Stimulated activated CD4-positive, alpha-beta T cell treated with anti-CD3 and anti-CD28 coated beads, Interleukin-4, amount 100 ng/mL, for 48 hours (primary cell): ENCODE measurements around the gene LRRTM3.

ENCODE experiments used
- DNase-seq, 2 donors: peaks; one replicate each; pipeline ENCODE4 v3.0.0-alpha.2; 2020; ENCODE audit warnings: low read depth in 2 of 2

Gene LRRTM3

GRCh38 chr10:66925896-66926715 lies at the start of gene LRRTM3:
Gene LRRTM3 (plus strand): TSS chr10:66926036.
- DNase-seq: peak; percentile 3 to 9

- DNase-seq: no peak
Measured at GRCh38 chr10:66877361-66877760, 48.5 kb upstream of the LRRTM3 start.

- DNase-seq: no peak
Measured at GRCh38 chr10:66880292-66880691, 45.5 kb upstream of the LRRTM3 start.

- DNase-seq: no peak
Measured at GRCh38 chr10:66880826-66881225, 45.0 kb upstream of the LRRTM3 start.

GRCh38 chr10:66881814-66882213 lies 44.0 kb upstream of the LRRTM3 start:
- DNase-seq: no peak

GRCh38 chr10:66882271-66882670 lies 43.6 kb upstream of the LRRTM3 start:
- DNase-seq: no peak

- no peak for DNase-seq
Measured at GRCh38 chr10:66886848-66887247, 39.0 kb upstream of the LRRTM3 start.

GRCh38 chr10:66888237-66888636 lies 37.6 kb upstream of the LRRTM3 start:
- no peak for DNase-seq

GRCh38 chr10:66892871-66893270 lies 33.0 kb upstream of the LRRTM3 start:
- DNase-seq: no peak

GRCh38 chr10:66910671-66911070 lies 15.2 kb upstream of the LRRTM3 start:
- DNase-seq: no peak

- DNase-seq: no peak
Measured at GRCh38 chr10:66916030-66916429, 9.8 kb upstream of the LRRTM3 start.

GRCh38 chr10:66917104-66917503 lies 8.7 kb upstream of the LRRTM3 start:
- no peak for DNase-seq

GRCh38 chr10:66919248-66919647 lies 6.6 kb upstream of the LRRTM3 start:
- DNase-seq: no peak

GRCh38 chr10:66924674-66925345 lies 1.0 kb upstream of the LRRTM3 start:
- DNase-seq: no peak

GRCh38 chr10:66925373-66925772 lies 463 bp upstream of the LRRTM3 start:
- DNase-seq: no peak

- no peak for DNase-seq
Measured at GRCh38 chr10:66926841-66927240, 1.0 kb downstream of the LRRTM3 start.

- DNase-seq: no peak
Measured at GRCh38 chr10:66927251-66927935, 1.6 kb downstream of the LRRTM3 start.

- DNase-seq: no peak
Measured at GRCh38 chr10:66927971-66928770, 2.3 kb downstream of the LRRTM3 start.

- no peak for DNase-seq
Measured at GRCh38 chr10:66928776-66929175, 2.9 kb downstream of the LRRTM3 start.

GRCh38 chr10:66929375-66929774 lies 3.5 kb downstream of the LRRTM3 start:
- no peak for DNase-seq

- DNase-seq: no peak
Measured at GRCh38 chr10:66931340-66931948, 5.6 kb downstream of the LRRTM3 start.
